ENCODE data around the gene CTNNA2. TPM values are rescaled to one million over a fixed set of nuclear protein-coding genes. Genes with fewer than 3 reads are reported as not detected.

Gene CTNNA2
- polyA plus RNA-seq, 2 of the 4 experiments (the other 2 are of a cell fraction) = 0.50 to 0.94 TPM

DNA sequence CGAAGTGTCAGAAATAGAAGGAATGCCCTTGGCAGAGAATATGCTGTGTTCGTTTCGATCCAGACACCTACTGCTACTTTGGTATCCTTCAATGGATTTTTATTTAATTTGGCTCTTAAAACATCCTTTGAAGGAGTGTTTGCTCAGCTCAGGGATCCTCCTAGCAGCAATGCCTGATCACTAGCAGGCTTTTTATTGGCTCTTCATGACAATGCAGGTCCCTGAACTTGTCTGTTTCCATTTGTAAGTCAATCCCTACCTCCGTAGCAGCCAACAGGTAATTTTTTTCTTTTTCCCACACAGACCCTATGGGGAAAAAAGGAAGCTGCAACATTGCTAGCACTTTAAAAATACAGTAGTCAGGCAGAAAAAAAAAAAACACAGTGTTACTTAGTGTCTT lies 1157.9 kb downstream of the CTNNA2 start:
- H3K27ac ChIP-seq = no peak overlapping the region
- ChIA-PET CTCF (interaction anchor here (0.6 kb wide), 1 partner anchor 730 kb away, joined by 3 read pairs; no protein-coding TSS in a partner anchor), POLR2A (no interaction called here)
- no peak overlapping the region for H3K4me3 ChIP-seq
- H3K4me1 ChIP-seq = no peaks in the 10 kb centered on the region
- DNase-seq (ENCODE audit: low read depth in 1 of 2, low spot score in 1 of 2) = no peak
- FAIRE-seq = no peak
- TF ChIP-seq POLR2A (IDR thresholded peaks at IDR 0.05; ENCODE audit: low read length) = no peak
- TF ChIP-seq POLR2AphosphoS2 (conservative IDR thresholded peaks at IDR 0.05; ENCODE audit: low read length) = no peak
- TF ChIP-seq RFX5 (IDR thresholded peaks at IDR 0.05) = no peak
- no peak for TF ChIP-seq CEBPB (IDR thresholded peaks at IDR 0.05)
- TF ChIP-seq KDM5A (IDR thresholded peaks at IDR 0.05) = no peak
- no peak for TF ChIP-seq JUNB (IDR thresholded peaks at IDR 0.05)
- TF ChIP-seq TFCP2L1 (CRISPR knock-in tag; IDR thresholded peaks at IDR 0.05) = no peak
- TF ChIP-seq HOXB13 (CRISPR knock-in tag; IDR thresholded peaks at IDR 0.05; ENCODE audit: low read depth) = no peak
- no peak for TF ChIP-seq FOSL2 (IDR thresholded peaks at IDR 0.05)
- no peak for TF ChIP-seq FOSL2 (CRISPR knock-in tag; IDR thresholded peaks at IDR 0.05)
- TF ChIP-seq HDAC2 (IDR thresholded peaks at IDR 0.05) = no peak
- TF ChIP-seq ZSCAN20 (CRISPR knock-in tag; IDR thresholded peaks at IDR 0.05) = no peak
- no peak for TF ChIP-seq CHD4 (IDR thresholded peaks at IDR 0.05; ENCODE audit: borderline replicate concordance)
- no peak for TF ChIP-seq CHD2 (IDR thresholded peaks at IDR 0.05; ENCODE audit: low read length, partially characterized antibody)
- no peak for TF ChIP-seq RNF2 (IDR thresholded peaks at IDR 0.05; ENCODE audit: borderline replicate concordance, low read depth)
- TF ChIP-seq, protein P1, sequence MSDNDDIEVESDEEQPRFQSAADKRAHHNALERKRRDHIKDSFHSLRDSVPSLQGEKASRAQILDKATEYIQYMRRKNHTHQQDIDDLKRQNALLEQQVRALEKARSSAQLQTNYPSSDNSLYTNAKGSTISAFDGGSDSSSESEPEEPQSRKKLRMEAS (IDR thresholded peaks at IDR 0.05) = no peak
- TF ChIP-seq SREBF2 (IDR thresholded peaks at IDR 0.05) = no peak
- no peak for TF ChIP-seq HOXA7 (CRISPR knock-in tag; IDR thresholded peaks at IDR 0.05)
- TF ChIP-seq NR3C1 (IDR thresholded peaks at IDR 0.05) = no peak
- H3K4me2 ChIP-seq = no peak overlapping the region
- no peak for ATAC-seq
- peaks cover 4% of the 10 kb centered on the region; the same call in 1 of the 3 replicates for H3K9me3 ChIP-seq
- WGBS (ENCODE audit: missing lambda C conversion rate) = 2% methylated on average over 4 of the region's 4 CpGs

DNA sequence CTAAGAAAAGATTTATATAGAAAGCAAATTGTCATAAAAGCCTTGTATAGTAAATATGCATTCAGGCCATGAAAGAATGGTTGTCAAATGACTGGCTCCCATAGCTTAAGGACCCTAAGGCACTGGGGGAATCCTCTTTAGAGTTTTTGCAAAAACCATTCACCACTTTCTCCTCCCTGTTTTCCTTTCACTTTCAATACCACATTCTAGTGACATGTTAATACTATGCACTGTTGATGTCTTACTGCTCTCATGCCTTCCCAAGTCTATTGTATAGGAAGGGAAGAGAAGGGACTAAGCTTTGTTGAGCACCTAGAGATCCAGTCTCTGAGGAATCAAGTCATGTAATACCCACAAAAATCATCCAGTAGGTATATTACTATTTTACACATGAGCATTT lies 1174.7 kb downstream of the CTNNA2 start:
- ATAC-seq (no peak), DNase-seq (ENCODE audit: low read depth in 1 of 2, low spot score in 1 of 2) (no peak), FAIRE-seq (no peak)
- CTCF ChIA-PET = no interaction called here
- no peak for TF ChIP-seq NPAS2 (CRISPR knock-in tag; IDR thresholded peaks at IDR 0.05; ENCODE audit: borderline replicate concordance)
- TF ChIP-seq EP300 (IDR thresholded peaks at IDR 0.05) = no peak
- TF ChIP-seq MAZ (IDR thresholded peaks at IDR 0.05; ENCODE audit: borderline replicate concordance, low read depth, low read length) = no peak
- TF ChIP-seq, protein P2, sequence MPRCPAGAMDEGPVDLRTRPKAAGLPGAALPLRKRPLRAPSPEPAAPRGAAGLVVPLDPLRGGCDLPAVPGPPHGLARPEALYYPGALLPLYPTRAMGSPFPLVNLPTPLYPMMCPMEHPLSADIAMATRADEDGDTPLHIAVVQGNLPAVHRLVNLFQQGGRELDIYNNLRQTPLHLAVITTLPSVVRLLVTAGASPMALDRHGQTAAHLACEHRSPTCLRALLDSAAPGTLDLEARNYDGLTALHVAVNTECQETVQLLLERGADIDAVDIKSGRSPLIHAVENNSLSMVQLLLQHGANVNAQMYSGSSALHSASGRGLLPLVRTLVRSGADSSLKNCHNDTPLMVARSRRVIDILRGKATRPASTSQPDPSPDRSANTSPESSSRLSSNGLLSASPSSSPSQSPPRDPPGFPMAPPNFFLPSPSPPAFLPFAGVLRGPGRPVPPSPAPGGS (IDR thresholded peaks at IDR 0.05) = no peak
- no peak for TF ChIP-seq EHF (CRISPR knock-in tag; IDR thresholded peaks at IDR 0.05)
- TF ChIP-seq CHD4 (IDR thresholded peaks at IDR 0.05; ENCODE audit: borderline replicate concordance) = no peak
- no peak for TF ChIP-seq FOSL2 (IDR thresholded peaks at IDR 0.05)
- no peak for TF ChIP-seq FOSL2 (CRISPR knock-in tag; IDR thresholded peaks at IDR 0.05)
- TF ChIP-seq, protein P3, sequence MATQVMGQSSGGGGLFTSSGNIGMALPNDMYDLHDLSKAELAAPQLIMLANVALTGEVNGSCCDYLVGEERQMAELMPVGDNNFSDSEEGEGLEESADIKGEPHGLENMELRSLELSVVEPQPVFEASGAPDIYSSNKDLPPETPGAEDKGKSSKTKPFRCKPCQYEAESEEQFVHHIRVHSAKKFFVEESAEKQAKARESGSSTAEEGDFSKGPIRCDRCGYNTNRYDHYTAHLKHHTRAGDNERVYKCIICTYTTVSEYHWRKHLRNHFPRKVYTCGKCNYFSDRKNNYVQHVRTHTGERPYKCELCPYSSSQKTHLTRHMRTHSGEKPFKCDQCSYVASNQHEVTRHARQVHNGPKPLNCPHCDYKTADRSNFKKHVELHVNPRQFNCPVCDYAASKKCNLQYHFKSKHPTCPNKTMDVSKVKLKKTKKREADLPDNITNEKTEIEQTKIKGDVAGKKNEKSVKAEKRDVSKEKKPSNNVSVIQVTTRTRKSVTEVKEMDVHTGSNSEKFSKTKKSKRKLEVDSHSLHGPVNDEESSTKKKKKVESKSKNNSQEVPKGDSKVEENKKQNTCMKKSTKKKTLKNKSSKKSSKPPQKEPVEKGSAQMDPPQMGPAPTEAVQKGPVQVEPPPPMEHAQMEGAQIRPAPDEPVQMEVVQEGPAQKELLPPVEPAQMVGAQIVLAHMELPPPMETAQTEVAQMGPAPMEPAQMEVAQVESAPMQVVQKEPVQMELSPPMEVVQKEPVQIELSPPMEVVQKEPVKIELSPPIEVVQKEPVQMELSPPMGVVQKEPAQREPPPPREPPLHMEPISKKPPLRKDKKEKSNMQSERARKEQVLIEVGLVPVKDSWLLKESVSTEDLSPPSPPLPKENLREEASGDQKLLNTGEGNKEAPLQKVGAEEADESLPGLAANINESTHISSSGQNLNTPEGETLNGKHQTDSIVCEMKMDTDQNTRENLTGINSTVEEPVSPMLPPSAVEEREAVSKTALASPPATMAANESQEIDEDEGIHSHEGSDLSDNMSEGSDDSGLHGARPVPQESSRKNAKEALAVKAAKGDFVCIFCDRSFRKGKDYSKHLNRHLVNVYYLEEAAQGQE (IDR thresholded peaks at IDR 0.05) = no peak
- TF ChIP-seq FOSB (CRISPR knock-in tag; IDR thresholded peaks at IDR 0.05) = no peak
- TF ChIP-seq RFX5 (IDR thresholded peaks at IDR 0.05) = no peak
- no peak for TF ChIP-seq RARB (CRISPR knock-in tag; IDR thresholded peaks at IDR 0.05)
- TF ChIP-seq CEBPB (IDR thresholded peaks at IDR 0.05) = no peak
- TF ChIP-seq MAFK (IDR thresholded peaks at IDR 0.05; ENCODE audit: partially characterized antibody) = no peak
- POLR2A ChIA-PET = no interaction called here
- no peaks in the 10 kb centered on the region for H3K4me1 ChIP-seq
- no peak overlapping the region for H3K4me2 ChIP-seq
- H3K27ac ChIP-seq = no peak overlapping the region
- H3K9me3 ChIP-seq = no peaks in the 10 kb centered on the region
- H3K4me3 ChIP-seq = no peak overlapping the region

All from A549 (cell line).